Endothelial cell of umbilical vein (primary cell): ENCODE data around the gene ALDH2.

ENCODE experiments used
- CTCF ChIP-seq, 2 donors: IDR thresholded peaks; 1 replicate in 1 of 2; 2 replicates in 1 of 2; pipeline ENCODE4 v1.5.1; 2011; ENCODE audit warnings: low read length in 2 of 2, mild to moderate bottlenecking in 2 of 2, moderate library complexity in 2 of 2, control low read depth in 1 of 2, inconsistent platforms in 1 of 2, low read depth in 1 of 2; ENCODE audit not compliant: insufficient read depth in 1 of 2; ENCODE audit errors: extremely low read depth in 1 of 2
- EZH2 ChIP-seq: IDR thresholded peaks from 2 replicates; pipeline ENCODE4 v1.6.1; 2012; ENCODE audit warnings: borderline replicate concordance, low read depth, mild to moderate bottlenecking, moderate library complexity, low read length, inconsistent platforms; ENCODE audit not compliant: severe bottlenecking

GRCh38 chr12:111826992-111827391, 60.3 kb downstream of the ALDH2 start:
- TF ChIP-seq CTCF (IDR thresholded peaks at IDR 0.05; ENCODE audit: extremely low read depth in 1 of 2, insufficient read depth in 1 of 2, low read depth in 1 of 2, low read length in 2 of 2) (no peak), EZH2 (no peak)
